Fibroblast of villous mesenchyme (primary cell): ENCODE results near the gene SYNC. TPM values are rescaled to one million over a fixed set of nuclear protein-coding genes. Genes with fewer than 3 reads are reported as not detected.

Experiments
- DNase-seq: peaks from one replicate; pipeline ENCODE4 v3.0.0-alpha.2; 2010; ENCODE audit warnings: low read depth
- H3K4me3 ChIP-seq: 2 replicates; pipeline ENCODE4 v1.5.1; 2011; ENCODE audit warnings: low read depth, mild to moderate bottlenecking, low read length
- CTCF ChIP-seq: IDR thresholded peaks from 2 replicates; pipeline ENCODE4 v1.5.1; 2012; ENCODE audit warnings: low read depth, mild to moderate bottlenecking, low read length; ENCODE audit not compliant: insufficient read depth
- total RNA-seq: library from RNA; depleted of rRNA; stranded (reverse); fragments of >200 nt; gene quantifications from 2 replicates; pipeline ENCODE4 v1.2.3, GENCODE V29; 2012

SYNC gene
- total RNA-seq, 1 donor: 72.5 TPM

DNA sequence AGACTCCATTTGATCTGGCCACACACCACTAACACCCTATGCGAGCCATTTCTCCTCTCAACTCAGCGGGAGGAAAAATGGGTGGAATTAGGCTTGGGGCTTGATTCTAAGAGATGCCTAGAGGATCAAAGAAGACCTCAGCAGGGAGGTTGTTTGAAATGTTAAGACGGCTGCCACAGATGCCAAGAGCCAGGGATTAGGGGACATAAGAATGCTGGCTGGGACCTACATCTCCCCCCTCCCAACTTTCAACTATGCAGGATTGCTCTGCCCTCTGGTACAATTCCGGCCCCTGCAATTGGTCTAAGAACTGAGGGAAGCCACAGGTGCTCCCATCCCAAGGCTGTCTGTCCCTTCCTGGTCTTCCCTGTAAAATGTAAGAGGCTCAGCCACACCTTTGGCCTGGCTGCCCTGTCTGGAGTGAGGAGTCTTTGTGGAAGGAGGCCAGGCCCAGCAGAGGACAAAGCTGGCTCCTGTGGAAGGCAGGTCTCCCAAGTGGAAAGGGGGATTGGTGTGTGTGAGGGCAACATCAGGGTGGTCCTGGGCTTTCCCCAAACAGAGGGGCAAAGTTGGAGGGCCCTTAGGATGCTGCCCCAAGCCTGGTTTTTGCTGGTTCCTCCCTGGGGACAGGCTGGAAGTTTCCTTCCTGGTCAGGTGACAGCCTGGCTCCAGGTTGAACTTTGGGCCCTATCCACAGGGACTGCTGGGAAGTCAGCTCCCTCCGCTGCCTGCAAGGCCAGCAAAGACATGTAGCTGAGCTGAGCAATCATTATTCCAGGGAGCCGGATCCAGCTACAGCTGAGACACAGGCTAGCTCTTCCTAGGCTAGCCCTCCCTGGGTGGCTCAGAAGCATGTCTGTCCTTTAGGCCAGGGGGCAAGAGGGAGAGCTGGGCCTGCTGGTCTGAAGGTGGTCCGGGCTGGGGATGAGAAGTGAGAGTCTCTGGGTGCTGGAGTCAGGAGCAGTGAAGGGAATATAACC lies 34.5 kb upstream of the SYNC start:
- no peak for DNase-seq
- no peak for TF ChIP-seq CTCF
- no peak overlapping the region for H3K4me3 ChIP-seq

DNA sequence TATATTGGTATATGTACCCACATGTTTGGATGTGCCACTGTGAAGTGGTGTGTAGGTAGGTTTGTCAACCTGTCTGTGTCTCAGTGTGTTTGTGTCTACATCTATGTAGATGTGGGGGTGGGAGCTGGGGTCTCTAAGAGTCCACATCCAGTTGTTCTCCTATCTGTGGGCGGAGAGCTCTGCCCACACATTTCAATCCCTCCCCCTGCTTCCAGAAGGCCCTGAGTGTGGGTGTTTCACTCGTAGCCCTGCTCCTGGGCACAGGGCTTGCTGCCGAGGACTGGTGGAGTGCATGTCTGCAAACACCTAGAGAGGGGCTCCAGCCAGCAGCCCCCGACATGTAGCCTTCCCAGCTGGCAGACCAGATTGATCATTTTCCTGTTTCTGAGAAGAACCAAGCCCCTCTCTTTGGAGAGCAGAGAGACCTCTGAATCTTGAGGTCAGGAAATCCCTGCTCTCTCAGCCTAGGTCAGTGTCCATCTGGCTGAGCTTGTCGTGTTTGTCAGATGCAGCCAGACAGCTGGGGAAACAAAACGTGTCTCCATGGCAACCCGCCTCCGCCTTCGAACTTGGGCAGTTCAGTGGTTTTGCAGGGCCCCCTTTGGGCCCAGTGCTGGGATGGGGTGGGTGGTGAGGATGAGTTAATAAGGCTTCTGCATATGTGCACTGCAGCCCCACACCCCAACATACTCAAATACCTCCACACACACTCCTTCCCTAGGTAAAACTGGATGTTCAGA lies 31.2 kb upstream of the SYNC start:
- no peak overlapping the region for H3K4me3 ChIP-seq
- no peak for DNase-seq
- TF ChIP-seq CTCF: no peak

DNA sequence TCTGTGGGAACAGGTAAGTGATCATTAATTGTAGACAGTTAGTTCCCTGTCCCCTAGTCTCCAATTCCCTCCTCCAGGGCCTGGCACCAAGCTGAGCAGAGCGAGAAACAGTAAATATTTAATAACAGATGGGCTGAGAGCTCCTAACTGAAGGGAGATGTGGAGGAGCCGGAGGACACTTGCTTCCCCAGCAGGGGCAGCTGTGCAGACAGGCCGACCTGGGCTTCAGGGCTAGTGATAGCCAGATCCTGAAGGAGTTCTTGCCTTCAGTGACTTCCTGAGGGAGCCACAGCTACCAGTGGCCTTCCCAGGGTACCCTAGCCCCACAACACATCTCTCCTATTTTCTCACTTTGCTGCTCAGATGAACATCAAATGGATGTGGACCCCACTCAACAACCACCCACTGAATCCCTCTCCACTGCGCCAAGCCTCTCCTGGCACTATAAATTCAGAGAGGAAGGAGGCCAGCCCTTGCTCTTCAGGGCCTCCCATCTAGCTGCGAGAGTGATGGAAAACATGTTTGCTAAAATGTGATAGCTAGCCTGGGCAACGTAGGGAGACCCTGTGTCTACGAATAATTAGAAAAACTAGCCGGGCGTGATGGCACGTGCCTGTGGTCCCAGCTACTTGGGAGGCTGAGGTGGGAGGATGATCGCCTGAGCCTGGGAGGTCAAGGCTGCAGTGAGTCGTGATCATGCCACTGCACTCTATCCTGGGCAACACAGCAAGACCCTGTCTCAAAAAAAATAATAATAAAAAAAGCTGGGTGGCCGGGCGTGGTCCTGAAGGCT lies 26.9 kb upstream of the SYNC start:
- no peak for DNase-seq
- no peak overlapping the region for H3K4me3 ChIP-seq
- no peak for TF ChIP-seq CTCF

- H3K4me3 ChIP-seq: no peak overlapping the region
- TF ChIP-seq CTCF: no peak
- DNase-seq: no peak
These were observed 26.0 kb upstream of the SYNC start for GRCh38 chr1:32728413-32729077.

DNA sequence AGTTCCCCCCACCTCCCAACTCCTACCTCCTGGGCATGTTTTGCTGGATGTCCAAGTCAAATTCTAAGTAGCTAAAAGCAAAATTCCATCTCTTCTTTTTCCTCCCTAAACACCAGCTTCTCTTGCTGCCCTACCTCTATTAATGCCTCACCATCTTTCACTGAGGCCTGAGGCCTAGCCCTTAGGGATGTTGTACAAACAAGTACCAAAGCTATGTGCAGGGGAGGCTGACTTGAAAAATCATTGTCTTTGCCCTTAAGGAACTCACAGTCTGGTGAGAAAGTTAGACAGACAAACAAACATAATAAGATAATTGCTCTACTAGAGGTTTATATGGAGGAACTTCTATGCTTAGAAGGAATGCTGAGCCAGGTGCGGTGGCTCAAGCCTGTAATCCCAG lies 25.3 kb upstream of the SYNC start:
- DNase-seq: no peak
- no peak for TF ChIP-seq CTCF
- H3K4me3 ChIP-seq: no peak overlapping the region

DNA sequence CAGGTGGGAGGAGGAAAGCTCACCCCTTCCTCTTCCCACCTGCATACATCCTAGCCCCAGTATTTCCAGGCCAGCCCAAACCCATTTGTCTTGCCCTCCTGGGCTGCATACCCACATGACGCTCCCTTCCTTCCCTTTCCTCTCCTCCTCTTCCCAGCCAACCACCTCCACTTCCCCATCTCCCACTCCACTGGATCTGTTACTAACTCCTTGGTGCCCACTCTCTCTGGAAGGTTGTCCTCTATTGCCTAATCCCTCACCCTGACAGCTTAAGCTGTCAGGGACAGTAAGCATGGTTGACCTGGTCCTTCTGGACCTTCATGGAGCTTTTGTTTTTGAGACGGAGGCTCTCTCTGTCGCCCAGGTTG lies 23.0 kb upstream of the SYNC start:
- no peak for DNase-seq
- TF ChIP-seq CTCF: no peak
- H3K4me3 ChIP-seq: no peak overlapping the region
